ENCODE results near the gene MPL. TPM values are rescaled to one million over a fixed set of nuclear protein-coding genes. Genes with fewer than 3 reads are reported as not detected.

The MPL gene
- total RNA-seq, 1 experiment from 2014 or later: 0.15 TPM

DNA sequence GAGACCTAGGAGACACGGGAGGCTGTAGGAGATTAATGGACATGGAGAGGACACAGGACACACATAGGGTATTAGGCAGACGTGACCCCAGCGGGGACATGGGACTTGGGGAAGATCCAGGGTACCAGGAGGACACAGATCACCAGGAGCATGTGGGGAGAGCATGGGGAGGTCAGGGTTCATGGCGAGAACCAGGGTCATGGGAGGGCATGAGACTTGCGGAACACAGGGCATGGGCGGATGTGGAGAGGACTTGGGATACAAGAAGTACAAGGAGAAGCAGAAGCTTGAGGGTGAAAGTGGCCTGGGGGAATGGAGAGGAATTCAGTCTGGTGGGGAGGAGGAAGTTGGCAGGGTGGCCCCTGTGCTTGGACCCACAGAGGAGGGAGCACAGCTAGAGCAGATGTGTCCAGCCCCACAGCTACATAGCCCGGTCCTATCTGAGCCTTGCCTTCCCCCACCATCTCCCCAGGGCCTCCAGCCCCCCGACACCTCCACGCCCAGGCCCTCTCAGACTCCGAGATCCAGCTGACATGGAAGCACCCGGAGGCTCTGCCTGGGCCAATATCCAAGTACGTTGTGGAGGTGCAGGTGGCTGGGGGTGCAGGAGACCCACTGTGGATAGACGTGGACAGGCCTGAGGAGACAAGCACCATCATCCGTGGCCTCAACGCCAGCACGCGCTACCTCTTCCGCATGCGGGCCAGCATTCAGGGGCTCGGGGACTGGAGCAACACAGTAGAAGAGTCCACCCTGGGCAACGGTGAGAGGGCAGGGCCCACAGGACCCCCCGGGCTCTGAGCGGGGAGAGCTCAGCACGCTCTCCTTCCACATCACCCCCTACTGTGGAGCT, 24.7 kb upstream of the MPL start (continued):
- TF ChIP-seq, protein P1, sequence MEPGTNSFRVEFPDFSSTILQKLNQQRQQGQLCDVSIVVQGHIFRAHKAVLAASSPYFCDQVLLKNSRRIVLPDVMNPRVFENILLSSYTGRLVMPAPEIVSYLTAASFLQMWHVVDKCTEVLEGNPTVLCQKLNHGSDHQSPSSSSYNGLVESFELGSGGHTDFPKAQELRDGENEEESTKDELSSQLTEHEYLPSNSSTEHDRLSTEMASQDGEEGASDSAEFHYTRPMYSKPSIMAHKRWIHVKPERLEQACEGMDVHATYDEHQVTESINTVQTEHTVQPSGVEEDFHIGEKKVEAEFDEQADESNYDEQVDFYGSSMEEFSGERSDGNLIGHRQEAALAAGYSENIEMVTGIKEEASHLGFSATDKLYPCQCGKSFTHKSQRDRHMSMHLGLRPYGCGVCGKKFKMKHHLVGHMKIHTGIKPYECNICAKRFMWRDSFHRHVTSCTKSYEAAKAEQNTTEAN (CRISPR knock-in tag; IDR thresholded peaks at IDR 0.05): no peak
- no peak for TF ChIP-seq PRRX2 (CRISPR knock-in tag; IDR thresholded peaks at IDR 0.05)
- no peak for TF ChIP-seq NR3C1 (CRISPR knock-in tag; conservative IDR thresholded peaks at IDR 0.05; ENCODE audit: low read depth)
- TF ChIP-seq, protein P2, sequence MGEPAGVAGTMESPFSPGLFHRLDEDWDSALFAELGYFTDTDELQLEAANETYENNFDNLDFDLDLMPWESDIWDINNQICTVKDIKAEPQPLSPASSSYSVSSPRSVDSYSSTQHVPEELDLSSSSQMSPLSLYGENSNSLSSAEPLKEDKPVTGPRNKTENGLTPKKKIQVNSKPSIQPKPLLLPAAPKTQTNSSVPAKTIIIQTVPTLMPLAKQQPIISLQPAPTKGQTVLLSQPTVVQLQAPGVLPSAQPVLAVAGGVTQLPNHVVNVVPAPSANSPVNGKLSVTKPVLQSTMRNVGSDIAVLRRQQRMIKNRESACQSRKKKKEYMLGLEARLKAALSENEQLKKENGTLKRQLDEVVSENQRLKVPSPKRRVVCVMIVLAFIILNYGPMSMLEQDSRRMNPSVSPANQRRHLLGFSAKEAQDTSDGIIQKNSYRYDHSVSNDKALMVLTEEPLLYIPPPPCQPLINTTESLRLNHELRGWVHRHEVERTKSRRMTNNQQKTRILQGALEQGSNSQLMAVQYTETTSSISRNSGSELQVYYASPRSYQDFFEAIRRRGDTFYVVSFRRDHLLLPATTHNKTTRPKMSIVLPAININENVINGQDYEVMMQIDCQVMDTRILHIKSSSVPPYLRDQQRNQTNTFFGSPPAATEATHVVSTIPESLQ (CRISPR knock-in tag; IDR thresholded peaks at IDR 0.05): no peak
- no peak for TF ChIP-seq TP53 (CRISPR knock-in tag; IDR thresholded peaks at IDR 0.05)
- no peak for TF ChIP-seq MYBL2 (CRISPR knock-in tag; IDR thresholded peaks at IDR 0.05)

DNA sequence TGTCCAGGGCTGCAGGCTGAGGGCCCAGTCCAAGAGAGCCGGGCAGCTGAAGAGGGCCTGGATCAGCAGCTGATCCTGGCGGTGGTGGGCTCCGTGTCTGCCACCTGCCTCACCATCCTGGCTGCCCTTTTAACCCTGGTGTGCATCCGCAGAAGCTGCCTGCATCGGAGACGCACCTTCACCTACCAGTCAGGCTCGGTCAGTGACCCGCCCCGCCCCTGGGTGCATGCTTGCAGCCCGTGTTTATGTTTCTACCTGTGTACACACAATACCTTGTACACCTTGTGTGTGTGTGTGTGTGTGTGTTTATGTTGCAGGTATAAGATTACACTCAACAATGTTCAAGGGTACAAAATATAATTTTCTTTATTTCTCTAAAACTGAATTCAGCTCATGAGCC, 23.8 kb upstream of the MPL start:
- H3K9me3 Mint-ChIP-seq: no peaks in the 10 kb centered on the region
- CTCF ChIA-PET: interaction anchor here (1.5 kb wide), 1 partner anchor 29 kb away, joined by 3 read pairs; the partner anchor contains the start of gene C1orf210
- POLR2A ChIA-PET: no interaction called here
- H3K4me3 Mint-ChIP-seq: no peak overlapping the region
- TF ChIP-seq ZNF263 (CRISPR knock-in tag; IDR thresholded peaks at IDR 0.05; ENCODE audit: low read depth) (no peak), NR1H2 (CRISPR knock-in tag; IDR thresholded peaks at IDR 0.05) (no peak), PRRX2 (CRISPR knock-in tag; IDR thresholded peaks at IDR 0.05) (no peak), ZNF671 (CRISPR knock-in tag; IDR thresholded peaks at IDR 0.05) (no peak), GABPB1 (CRISPR knock-in tag; IDR thresholded peaks at IDR 0.05) (no peak)
- TF ChIP-seq, protein P3, sequence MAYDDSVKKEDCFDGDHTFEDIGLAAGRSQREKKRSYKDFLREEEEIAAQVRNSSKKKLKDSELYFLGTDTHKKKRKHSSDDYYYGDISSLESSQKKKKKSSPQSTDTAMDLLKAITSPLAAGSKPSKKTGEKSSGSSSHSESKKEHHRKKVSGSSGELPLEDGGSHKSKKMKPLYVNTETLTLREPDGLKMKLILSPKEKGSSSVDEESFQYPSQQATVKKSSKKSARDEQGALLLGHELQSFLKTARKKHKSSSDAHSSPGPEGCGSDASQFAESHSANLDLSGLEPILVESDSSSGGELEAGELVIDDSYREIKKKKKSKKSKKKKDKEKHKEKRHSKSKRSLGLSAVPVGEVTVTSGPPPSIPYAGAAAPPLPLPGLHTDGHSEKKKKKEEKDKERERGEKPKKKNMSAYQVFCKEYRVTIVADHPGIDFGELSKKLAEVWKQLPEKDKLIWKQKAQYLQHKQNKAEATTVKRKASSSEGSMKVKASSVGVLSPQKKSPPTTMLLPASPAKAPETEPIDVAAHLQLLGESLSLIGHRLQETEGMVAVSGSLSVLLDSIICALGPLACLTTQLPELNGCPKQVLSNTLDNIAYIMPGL (CRISPR knock-in tag; IDR thresholded peaks at IDR 0.05): no peak
- TF ChIP-seq, protein P4, sequence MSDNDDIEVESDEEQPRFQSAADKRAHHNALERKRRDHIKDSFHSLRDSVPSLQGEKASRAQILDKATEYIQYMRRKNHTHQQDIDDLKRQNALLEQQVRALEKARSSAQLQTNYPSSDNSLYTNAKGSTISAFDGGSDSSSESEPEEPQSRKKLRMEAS (CRISPR knock-in tag; IDR thresholded peaks at IDR 0.05): no peak
- peaks cover 6% of the 10 kb centered on the region for H3K4me1 Mint-ChIP-seq
- DNase-seq (ENCODE audit: low spot score) (no peak), ATAC-seq (no peak)
- H3K36me3 Mint-ChIP-seq: no peaks in the 10 kb centered on the region
- no peak overlapping the region for H3K27ac Mint-ChIP-seq
- H3K27me3 Mint-ChIP-seq (ENCODE audit: low read depth): no peaks in the 10 kb centered on the region

DNA sequence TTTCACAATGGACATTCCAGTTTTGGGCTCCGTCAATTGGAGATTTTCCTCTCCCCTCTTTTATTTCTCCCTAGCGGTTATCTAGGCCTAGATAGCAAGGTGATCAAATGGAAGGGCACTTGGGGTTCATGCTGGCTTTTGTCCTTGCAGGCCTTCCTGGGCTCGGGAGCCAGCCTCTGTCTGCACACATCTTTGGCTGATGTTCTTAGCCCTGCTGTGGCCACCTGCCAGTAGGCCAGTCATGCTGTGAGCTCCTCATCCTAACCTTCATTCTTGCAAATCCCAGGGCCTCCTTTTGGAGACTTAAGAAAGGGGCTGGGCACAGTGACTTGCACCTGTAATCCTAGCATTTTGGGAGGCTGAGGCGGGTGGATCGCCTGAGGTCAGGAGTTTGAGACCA, 23.4 kb upstream of the MPL start:
- no peaks in the 10 kb centered on the region for H3K9me3 Mint-ChIP-seq
- H3K4me3 Mint-ChIP-seq: no peak overlapping the region
- peaks cover 6% of the 10 kb centered on the region for H3K4me1 Mint-ChIP-seq
- TF ChIP-seq CREM (CRISPR knock-in tag; IDR thresholded peaks at IDR 0.05) (no peak), SOX15 (CRISPR knock-in tag; IDR thresholded peaks at IDR 0.05) (no peak), KAT7 (CRISPR knock-in tag; IDR thresholded peaks at IDR 0.05; ENCODE audit: borderline replicate concordance) (no peak), ZNF423 (CRISPR knock-in tag; IDR thresholded peaks at IDR 0.05) (no peak), MXD4 (CRISPR knock-in tag; IDR thresholded peaks at IDR 0.05; ENCODE audit: borderline replicate concordance) (no peak), GABPB1 (CRISPR knock-in tag; IDR thresholded peaks at IDR 0.05) (no peak)
- TF ChIP-seq, protein P5, sequence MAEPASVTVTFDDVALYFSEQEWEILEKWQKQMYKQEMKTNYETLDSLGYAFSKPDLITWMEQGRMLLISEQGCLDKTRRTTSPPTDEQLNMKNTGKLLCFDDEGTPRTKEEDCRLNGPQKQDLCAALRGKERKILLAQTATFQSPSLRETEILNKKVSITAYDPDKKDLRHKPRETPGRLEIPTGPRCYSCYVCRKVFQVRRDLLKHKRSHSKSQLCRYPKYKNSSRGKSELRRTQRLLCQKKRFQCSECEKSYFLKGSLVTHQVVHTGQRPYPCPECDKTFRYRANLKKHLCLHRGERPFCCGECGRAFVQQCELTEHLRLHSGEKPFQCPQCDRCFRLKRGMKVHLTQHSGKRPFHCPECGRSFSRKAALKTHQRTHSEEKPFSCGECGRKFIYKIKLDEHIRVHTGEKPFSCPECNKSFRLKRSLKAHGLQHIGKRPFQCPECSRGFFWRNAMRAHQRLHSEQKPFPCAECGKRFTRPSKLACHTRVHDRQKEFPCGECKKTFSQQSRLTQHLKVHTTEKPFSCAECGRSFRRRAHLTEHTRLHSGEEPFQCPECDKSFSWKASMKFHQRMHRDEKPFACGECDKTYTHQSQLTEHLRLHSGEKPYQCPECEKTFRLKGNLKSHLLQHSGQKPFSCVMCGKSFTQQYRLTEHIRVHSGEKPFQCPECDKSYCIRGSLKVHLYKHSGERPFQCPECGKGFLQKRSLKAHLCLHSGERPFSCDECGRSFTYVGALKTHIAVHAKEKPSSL (CRISPR knock-in tag; conservative IDR thresholded peaks at IDR 0.05): no peak
- TF ChIP-seq, protein P6, sequence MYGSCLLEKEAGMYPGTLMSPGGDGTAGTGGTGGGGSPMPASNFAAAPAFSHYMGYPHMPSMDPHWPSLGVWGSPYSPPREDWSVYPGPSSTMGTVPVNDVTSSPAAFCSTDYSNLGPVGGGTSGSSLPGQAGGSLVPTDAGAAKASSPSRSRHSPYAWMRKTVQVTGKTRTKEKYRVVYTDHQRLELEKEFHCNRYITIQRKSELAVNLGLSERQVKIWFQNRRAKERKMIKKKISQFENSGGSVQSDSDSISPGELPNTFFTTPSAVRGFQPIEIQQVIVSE (CRISPR knock-in tag; IDR thresholded peaks at IDR 0.05; ENCODE audit: borderline replicate concordance): no peak
- no peak overlapping the region for H3K27ac Mint-ChIP-seq
- ATAC-seq (no peak), DNase-seq (ENCODE audit: low spot score) (no peak)
- ChIA-PET POLR2A (no interaction called here), CTCF (interaction anchor here (1.5 kb wide), 1 partner anchor 29 kb away, joined by 3 read pairs; the partner anchor contains the start of gene C1orf210)
- H3K27me3 Mint-ChIP-seq (ENCODE audit: low read depth): no peaks in the 10 kb centered on the region
- no peaks in the 10 kb centered on the region for H3K36me3 Mint-ChIP-seq
